NCI-H187 (cell line): ENCODE results near the gene HOXC4.
A peak's percentile ranks its signal among the peaks of the same experiment; 100 is the strongest.

Experiments
- DNase-seq, 2 experiments: peaks; one replicate each; lab custom pipeline; 2025; lab: John Stamatoyannopoulos, UW

The HOXC4 gene

DNA sequence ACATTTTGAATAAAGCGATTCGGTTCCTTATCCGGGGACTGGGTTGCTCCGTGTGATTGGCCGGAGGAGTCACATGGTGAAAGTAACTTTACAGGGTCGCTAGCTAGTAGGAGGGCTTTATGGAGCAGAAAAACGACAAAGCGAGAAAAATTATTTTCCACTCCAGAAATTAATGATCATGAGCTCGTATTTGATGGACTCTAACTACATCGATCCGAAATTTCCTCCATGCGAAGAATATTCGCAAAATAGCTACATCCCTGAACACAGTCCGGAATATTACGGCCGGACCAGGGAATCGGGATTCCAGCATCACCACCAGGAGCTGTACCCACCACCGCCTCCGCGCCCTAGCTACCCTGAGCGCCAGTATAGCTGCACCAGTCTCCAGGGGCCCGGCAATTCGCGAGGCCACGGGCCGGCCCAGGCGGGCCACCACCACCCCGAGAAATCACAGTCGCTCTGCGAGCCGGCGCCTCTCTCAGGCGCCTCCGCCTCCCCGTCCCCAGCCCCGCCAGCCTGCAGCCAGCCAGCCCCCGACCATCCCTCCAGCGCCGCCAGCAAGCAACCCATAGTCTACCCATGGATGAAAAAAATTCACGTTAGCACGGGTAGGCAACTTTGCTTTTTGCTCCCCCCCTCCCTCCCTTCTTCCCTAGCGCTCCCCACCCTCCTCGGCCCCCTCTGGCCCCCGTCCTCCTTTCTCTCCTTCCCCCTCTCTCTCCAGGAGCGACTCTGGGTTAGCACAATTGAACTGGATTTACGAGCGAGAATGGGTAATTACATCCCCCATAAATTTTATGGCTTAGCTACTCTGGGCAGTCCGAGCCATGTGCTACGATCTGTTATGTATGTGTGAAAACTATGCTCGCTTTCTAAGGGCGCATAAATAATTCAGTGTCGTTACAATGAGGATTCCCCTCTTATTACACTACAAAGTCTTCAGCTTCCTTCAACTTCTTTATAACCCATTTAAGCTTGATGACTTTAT lies at the start of gene HOXC4:
TSS of gene HOXC4 (plus strand) at position 85 of the 991 bp plus-strand sequence. CDS start at position 173, 88 bp downstream.
- no peak for DNase-seq

GRCh38 chr12:54004063-54004840 lies 49.4 kb upstream of the HOXC4 start:
- DNase-seq: no peak

GRCh38 chr12:54004841-54005530 lies 48.6 kb upstream of the HOXC4 start:
- DNase-seq: no peak

- no peak for DNase-seq
Observed at GRCh38 chr12:54005531-54005852, 48.1 kb upstream of the HOXC4 start.

DNA sequence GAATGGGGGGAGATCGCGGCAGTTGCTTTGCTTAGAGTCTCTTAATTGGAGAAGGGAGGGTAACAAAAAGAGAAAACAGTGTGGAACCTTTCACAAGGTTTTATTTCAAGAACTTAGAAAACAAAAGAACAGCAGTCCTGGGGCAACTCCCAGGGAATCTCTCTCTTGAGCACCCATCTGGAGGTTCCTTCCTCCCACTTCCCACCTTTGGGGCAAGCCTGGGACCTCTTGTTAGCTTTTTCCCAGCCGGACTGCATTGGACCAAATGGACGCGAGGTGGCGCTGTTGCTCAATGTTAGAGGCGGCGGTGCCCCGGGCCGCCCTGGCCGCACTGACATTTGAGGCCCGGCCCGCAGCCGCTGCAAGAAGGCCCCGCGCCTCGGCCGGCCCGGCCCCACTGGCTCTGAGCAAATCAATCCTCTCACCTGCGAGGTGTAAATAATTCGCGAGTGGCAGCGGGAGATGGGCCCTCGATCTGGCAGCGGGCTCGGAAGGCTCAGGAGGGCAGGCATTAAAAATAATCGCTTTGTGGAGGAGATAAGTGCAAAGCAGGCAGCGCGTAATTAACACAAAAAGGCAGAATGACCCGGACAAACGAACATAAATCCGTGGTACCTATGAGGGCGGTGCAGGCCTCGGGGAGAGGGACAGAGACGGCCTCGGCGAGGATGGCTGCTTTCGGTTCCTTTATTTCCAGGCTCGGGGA lies 47.6 kb upstream of the HOXC4 start:
- DNase-seq: peak; percentile 61 to 84

DNA sequence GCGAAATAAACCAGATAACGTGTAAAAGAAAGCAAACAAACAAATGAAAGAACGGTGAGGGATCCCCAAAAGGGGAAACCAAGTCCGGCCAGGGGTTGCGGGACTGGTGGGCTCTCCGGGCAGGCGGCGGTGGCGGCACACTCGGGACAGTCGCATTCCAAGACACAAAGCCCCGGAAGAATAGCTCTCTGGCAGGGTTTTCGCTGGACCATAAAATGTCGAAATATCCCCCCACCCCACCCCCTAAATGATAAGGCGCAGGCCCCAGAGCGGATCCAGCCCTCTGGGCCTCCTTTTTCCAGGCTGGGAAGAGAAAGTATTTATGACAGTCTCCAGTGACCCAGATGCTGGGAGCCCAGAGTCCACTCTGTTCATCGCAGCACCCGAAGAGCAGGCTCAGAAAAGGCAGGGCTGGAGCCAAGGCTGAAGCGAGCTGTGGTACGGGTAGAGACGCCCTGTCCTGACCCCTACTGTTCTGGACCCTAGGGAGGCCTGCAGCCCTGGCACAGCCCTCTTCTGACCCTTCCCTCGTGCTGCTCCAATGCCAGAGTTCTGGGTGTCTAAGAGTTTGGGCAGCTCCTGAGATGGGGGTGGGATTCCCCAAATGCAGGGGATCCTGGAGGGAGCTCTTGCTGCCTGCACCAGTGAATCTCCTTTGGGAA lies 46.9 kb upstream of the HOXC4 start:
- no peak for DNase-seq

- DNase-seq: no peak
Observed at GRCh38 chr12:54007538-54008259, 45.9 kb upstream of the HOXC4 start.

- DNase-seq: no peak
Observed at GRCh38 chr12:54008260-54008552, 45.4 kb upstream of the HOXC4 start.

DNA sequence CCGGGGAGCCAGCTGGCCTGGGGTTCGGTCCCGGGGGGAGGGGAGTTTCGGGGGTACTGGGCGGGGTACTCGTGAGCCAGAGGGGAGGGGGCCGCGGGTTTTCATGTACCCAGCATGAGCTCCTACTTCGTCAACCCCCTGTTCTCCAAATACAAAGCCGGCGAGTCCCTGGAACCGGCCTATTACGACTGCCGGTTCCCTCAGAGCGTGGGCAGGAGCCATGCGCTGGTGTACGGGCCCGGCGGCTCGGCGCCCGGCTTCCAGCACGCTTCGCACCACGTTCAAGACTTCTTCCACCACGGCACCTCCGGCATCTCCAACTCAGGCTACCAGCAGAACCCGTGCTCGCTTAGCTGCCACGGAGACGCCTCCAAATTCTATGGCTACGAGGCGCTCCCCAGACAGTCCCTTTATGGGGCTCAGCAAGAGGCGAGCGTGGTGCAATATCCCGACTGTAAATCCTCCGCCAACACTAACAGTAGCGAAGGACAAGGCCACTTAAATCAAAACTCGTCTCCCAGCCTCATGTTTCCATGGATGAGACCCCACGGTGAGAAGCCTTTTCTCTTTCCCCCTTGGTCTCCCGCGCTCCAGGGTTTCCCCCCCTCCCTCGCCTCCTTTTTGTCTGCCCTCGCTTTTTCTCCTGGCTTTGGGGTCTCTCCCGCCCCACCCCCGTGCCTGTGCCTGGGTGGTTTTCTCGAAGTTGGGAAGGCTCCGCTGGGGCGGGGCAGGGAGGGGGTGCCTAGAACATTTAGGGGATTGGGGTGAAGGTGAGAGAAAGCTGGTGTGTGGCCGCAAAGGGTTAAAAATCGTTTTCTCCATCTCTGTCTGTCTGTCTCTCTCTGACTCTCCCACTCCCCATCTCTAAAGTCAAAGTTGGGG lies 44.2 kb upstream of the HOXC4 start:
- no peak for DNase-seq

DNA sequence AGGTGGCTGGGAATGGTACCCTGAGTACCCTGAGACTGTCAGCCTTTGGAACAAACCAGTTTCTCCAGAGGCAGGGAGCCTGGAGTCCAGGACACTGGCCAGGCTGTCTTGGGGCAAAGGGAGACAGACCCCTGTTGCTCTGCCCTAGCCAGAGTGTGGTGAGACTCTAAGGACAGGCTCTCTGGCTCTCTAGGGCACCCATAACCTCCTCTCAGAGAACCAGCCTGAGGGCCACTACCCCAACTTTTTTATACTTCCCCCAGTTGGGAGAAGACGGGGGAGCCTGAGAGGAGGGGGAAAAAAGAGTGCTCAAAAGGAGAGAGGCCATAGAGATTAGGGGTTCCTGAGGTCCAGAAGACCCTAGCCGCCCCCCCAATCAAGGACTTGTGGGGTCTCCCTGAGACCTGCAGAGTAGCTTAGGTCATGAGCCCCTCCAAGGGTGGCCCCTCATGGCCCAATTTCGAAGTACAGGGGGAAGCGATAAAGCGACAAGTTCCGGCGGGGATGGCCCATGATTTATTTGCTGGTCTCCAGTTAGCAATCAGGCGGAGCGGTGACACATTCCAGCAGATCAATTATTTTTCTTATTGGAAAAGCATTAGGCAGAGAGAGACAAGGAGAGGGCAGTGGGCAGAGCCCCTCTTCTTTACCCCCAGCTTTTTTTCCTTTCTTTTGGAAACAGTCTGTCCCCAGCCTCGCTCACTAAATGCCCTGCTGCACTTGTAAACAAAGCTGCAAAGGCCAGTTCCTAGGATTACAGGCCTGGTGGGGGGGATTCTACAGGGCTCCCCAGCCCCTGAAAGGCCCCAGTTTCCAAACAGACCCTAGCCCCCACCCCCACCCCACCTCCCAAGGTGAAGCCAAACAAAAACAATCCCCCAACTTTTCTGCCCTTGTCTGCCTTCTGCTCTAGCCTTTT lies 43.3 kb upstream of the HOXC4 start:
- DNase-seq: no peak

DNA sequence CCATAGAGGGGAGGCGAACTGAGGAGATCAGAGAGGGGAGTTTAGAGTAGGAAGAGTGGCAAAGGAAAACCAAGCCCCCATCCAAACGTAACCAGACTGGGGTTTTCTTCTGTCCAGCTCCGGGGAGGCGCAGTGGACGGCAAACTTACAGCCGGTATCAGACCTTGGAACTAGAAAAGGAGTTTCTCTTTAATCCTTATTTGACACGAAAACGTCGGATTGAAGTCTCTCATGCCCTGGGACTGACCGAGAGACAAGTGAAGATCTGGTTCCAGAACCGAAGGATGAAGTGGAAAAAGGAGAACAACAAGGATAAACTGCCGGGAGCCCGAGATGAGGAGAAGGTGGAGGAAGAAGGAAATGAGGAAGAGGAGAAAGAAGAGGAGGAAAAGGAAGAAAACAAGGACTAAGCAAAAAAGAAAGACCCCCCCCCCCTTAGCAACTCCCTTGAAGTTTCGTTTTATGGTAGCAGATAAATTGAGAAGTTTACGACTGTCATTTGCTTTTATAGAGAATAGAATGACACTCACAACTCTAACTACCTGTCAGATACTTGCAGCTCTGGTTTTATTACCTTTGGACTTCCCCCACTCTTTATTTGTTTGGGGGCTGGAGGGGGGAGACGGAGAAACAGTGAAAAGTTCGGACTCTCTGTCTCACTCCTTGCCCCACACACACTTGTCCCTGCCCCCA lies 42.5 kb upstream of the HOXC4 start:
- no peak for DNase-seq

GRCh38 chr12:54011665-54012532 lies 41.7 kb upstream of the HOXC4 start:
- no peak for DNase-seq

GRCh38 chr12:54012631-54013409 lies 40.8 kb upstream of the HOXC4 start:
- no peak for DNase-seq

DNA sequence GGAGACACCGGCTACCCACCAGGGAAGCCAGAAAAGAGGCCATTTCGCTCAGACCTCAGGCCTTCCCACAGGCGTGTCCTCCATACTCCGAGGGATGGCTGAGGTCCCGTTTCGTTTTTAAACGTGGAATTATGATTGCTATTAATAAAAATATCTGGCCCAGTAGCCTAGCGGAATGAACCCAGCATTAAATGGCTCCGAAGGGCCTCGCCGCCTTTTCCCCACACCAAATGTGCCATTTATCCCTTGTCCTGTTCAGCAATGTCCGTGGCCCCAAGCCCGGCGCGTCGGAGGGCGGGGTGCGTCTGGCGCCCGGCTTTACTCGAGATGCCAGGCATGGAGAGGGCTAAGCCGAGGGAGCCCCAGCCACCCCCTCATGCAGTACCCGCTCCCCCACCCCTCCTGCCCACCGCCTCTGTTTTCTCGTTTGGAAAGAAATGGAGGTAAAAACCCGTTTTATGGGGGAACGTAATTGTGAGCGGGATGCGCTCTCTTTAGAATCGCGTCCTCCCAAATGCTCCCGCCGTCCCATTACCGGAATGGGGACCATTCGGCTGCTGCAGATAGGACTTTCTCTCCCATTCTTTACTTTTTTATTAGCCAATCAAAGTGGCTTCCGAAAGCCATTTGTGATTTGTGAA lies 39.1 kb upstream of the HOXC4 start:
- no peak for DNase-seq

GRCh38 chr12:54015018-54015931 lies 38.4 kb upstream of the HOXC4 start:
- DNase-seq: no peak
